HG03045 (cell line): ENCODE measurements around the gene PPFIA2.

ENCODE experiments used
- ATAC-seq: cut with Tn5 transposase; IDR thresholded peaks from one replicate; pipeline ENCODE4 v1.9.1; 2021; ENCODE audit warnings: mild to moderate bottlenecking, moderate library complexity; ENCODE audit not compliant: unreplicated experiment

Gene PPFIA2

GRCh38 chr12:81365284-81365683 lies 393.9 kb downstream of the PPFIA2 start:
- no peak for ATAC-seq

GRCh38 chr12:81360916-81361315 lies 398.2 kb downstream of the PPFIA2 start:
- no peak for ATAC-seq

GRCh38 chr12:81359736-81360135 lies 399.4 kb downstream of the PPFIA2 start:
- ATAC-seq: no peak

- ATAC-seq: no peak
These were observed 404.7 kb downstream of the PPFIA2 start for GRCh38 chr12:81354327-81354932.

- ATAC-seq: no peak
These were observed 408.8 kb downstream of the PPFIA2 start for GRCh38 chr12:81350309-81350708.

GRCh38 chr12:81347404-81347803 lies 411.7 kb downstream of the PPFIA2 start:
- ATAC-seq: no peak

GRCh38 chr12:81340910-81341309 lies 418.2 kb downstream of the PPFIA2 start:
- no peak for ATAC-seq

GRCh38 chr12:81339071-81339470 lies 420.1 kb downstream of the PPFIA2 start:
- no peak for ATAC-seq

GRCh38 chr12:81337886-81338285 lies 421.3 kb downstream of the PPFIA2 start:
- ATAC-seq: no peak

- no peak for ATAC-seq
These were observed 425.3 kb downstream of the PPFIA2 start for GRCh38 chr12:81333812-81334211.

- ATAC-seq: no peak
These were observed 427.1 kb downstream of the PPFIA2 start for GRCh38 chr12:81332054-81332453.

GRCh38 chr12:81330480-81330879 lies 428.7 kb downstream of the PPFIA2 start:
- ATAC-seq: no peak

- ATAC-seq: peak; percentile 62
These were observed 430.1 kb downstream of the PPFIA2 start for GRCh38 chr12:81329085-81329484.

GRCh38 chr12:81327425-81327824 lies 431.7 kb downstream of the PPFIA2 start:
- no peak for ATAC-seq

GRCh38 chr12:81325086-81325485 lies 434.1 kb downstream of the PPFIA2 start:
- no peak for ATAC-seq

GRCh38 chr12:81314903-81315531 lies 444.1 kb downstream of the PPFIA2 start:
- ATAC-seq: no peak

- ATAC-seq: no peak
These were observed 455.2 kb downstream of the PPFIA2 start for GRCh38 chr12:81303935-81304334.

GRCh38 chr12:81300454-81300853 lies 458.7 kb downstream of the PPFIA2 start:
- ATAC-seq: no peak

- no peak for ATAC-seq
These were observed 461.5 kb downstream of the PPFIA2 start for GRCh38 chr12:81297601-81298000.

GRCh38 chr12:81296556-81297305 lies 462.4 kb downstream of the PPFIA2 start:
- ATAC-seq: no peak

- ATAC-seq: no peak
These were observed 463.9 kb downstream of the PPFIA2 start for GRCh38 chr12:81295251-81295650.
